ENCODE results near the gene CACNG7. TPM values are rescaled to one million over a fixed set of nuclear protein-coding genes. Genes with fewer than 3 reads are reported as not detected.

Gene CACNG7
- total RNA-seq, 1 experiment from 2014 or later, result not detected

GRCh38 chr19:53881482-53882390 lies 27.3 kb upstream of the CACNG7 start, which contains the start of gene PRKCG:
PRKCG (plus strand) TSS chr19:53882197; CDS start chr19:53882495, 298 bp downstream.
- ChIA-PET RAD21 (ENCODE audit: low non-redundant PET in 1 of 2, low total read pairs in 2 of 2, uncharacterized antibody in 2 of 2, unreplicated experiment in 2 of 2) (no interaction called here), POLR2A (interaction anchor here (1.7 to 2.8 kb wide), 2 partner anchors 14 to 98 kb away, joined by 6 to 11 read pairs; partner anchors contain the start of gene MYADM), CTCF (no interaction called here)
- DNase-seq (ENCODE audit: low read depth, low spot score), result no peak
- Histone ChIP-seq H3K9me2 (ENCODE audit: insufficient read depth) (no peaks in the 10 kb centered on the region), H3K9me3 (ENCODE audit: control insufficient read depth in 1 of 2, insufficient read depth in 1 of 2, low read depth in 1 of 2, low read length in 2 of 2) (no peaks in the 10 kb centered on the region), H3K79me2 (ENCODE audit: insufficient read depth, low read length) (no peaks in the 10 kb centered on the region), H3K4me1 (ENCODE audit: control insufficient read depth in 1 of 2, insufficient read depth in 2 of 2, low read length in 2 of 2) (peaks cover 21 to 37% of the 10 kb centered on the region in 2 experiments), H3K27ac (ENCODE audit: low read depth, low read length) (peak within 1 kb of the TSS; percentile 32; the same call in 1 of the 2 replicates), H3K9ac (ENCODE audit: low read length) (peak within 1 kb of the TSS; percentile 49), H2AFZ (ENCODE audit: low read depth, low read length, poor library complexity, severe bottlenecking) (peak within 1 kb of the TSS; percentile 24), H3K4me2 (ENCODE audit: low read length) (peak within 1 kb of the TSS; percentile 89), H3K36me3 (ENCODE audit: control insufficient read depth in 1 of 2, insufficient read depth in 2 of 2, low read length in 2 of 2) (no peaks in the 10 kb centered on the region; a peak in 1 of 4 replicates), H4K20me1 (ENCODE audit: insufficient read depth) (no peaks in the 10 kb centered on the region), H3K4me3 (replicated peaks in 1 of 2; ENCODE audit: low read depth in 1 of 2, low read length in 2 of 2) (peak within 1 kb of the TSS; percentile 40 to 52), H3K27me3 (ENCODE audit: insufficient read depth, low read length) (no peaks in the 10 kb centered on the region)
- intact Hi-C loops (cut with micrococcal nuclease), result loop anchor here (1.0 kb wide), 1 partner anchor 28 kb away; no protein-coding TSS in a partner anchor
- ATAC-seq, result peak; percentile 61
- TF ChIP-seq FOSL1 (IDR thresholded peaks at IDR 0.05; ENCODE audit: low read depth) (no peak), ZFX (IDR thresholded peaks at IDR 0.05) (no peak), TCF7L2 (IDR thresholded peaks at IDR 0.05; ENCODE audit: borderline replicate concordance, extremely low read depth, insufficient read depth, insufficient read length) (no peak), POLR2A (IDR thresholded peaks at IDR 0.05; ENCODE audit: borderline replicate concordance, extremely low read depth, insufficient read depth, insufficient read length) (no peak), EZH2 (IDR thresholded peaks at IDR 0.05) (no peak), CTCF (IDR thresholded peaks at IDR 0.05 in 2 of 3, conservative IDR thresholded peaks at IDR 0.05 in 1 of 3; ENCODE audit: borderline replicate concordance in 1 of 3, insufficient read depth in 1 of 3, low read depth in 2 of 3, low read length in 2 of 3) (peak in 2 of 3 experiments; percentile 40 to 56; a peak in 4 of 6 replicates), YY1 (IDR thresholded peaks at IDR 0.05; ENCODE audit: extremely low read depth, insufficient replicate concordance, low read depth, low read length) (no peak), RAD21 (IDR thresholded peaks at IDR 0.05; ENCODE audit: low read depth) (peak; percentile 29; the same call in 1 of the 2 replicates), JUND (IDR thresholded peaks at IDR 0.05) (no peak), POLR2AphosphoS5 (IDR thresholded peaks at IDR 0.05; ENCODE audit: low read depth, low read length) (0 out of 2 replicates have a peak, but pooled peaks have one; percentile 51)
- no TSS peak for BruUV-seq (replicated peaks)

Data from HCT116 (cell line).